K562 (cell line): ENCODE measurements around the gene TRIM27. TPM values are rescaled to one million over a fixed set of nuclear protein-coding genes. Genes with fewer than 3 reads are reported as not detected.

ENCODE experiments used
- ATAC-seq: fragments of 200-7000 bp; cut with Tn5 transposase; 3 replicates; pipeline ENCODE4 v1.9.1; 2020; ENCODE audit warnings: moderate library complexity
- BruUV-seq: library from RNA; stranded (reverse); fragments of 400-500 nt; replicated peaks from 2 replicates; lab custom pipeline; 2021; lab: Mats Ljungman, UMichigan
- CTCF ChIA-PET: fragments of 300-600 bp; formaldehyde crosslinking; extraction: SDS; loops from one replicate; lab custom pipeline; 2021; ENCODE audit warnings: low intra/inter-chr PET ratio; lab: Yijun Ruan, JAX
- POLR2A ChIA-PET: fragments of 300-600, 350-650 bp; sonication (Branson Sonifier 250); formaldehyde crosslinking; extraction: SDS; loops from one replicate; lab custom pipeline; 2021; ENCODE audit warnings: antibody characterized with exemption, inconsistent platforms; lab: Yijun Ruan, JAX
- DNase-seq, 4 experiments: peaks; one replicate each; pipeline versions ENCODE4 v3.0.0 to v3.0.0-alpha.2; 2011 to 2018; ENCODE audit warnings: low spot score in 3 of 4, mixed read lengths in 3 of 4; ENCODE audit errors: extremely low read depth in 1 of 4
- FAIRE-seq: peaks from 2 replicates; lab custom pipeline; 2011; peaks lifted over from hg19 to GRCh38; lab: Jason Lieb, UNC
- H2AFZ ChIP-seq: 2 replicates; pipeline ENCODE4 v1.6.0; 2011; ENCODE audit warnings: low read depth, low read length, control low read depth, inconsistent platforms
- H3K27ac ChIP-seq: fragments of 200-600 bp; 3 replicates; pipeline ENCODE4 v1.8.0; 2011; ENCODE audit warnings: low read depth, mild to moderate bottlenecking, control low read depth, inconsistent platforms, low read length, moderate library complexity, mixed read lengths; ENCODE audit errors: extremely low read depth
- H3K27me3 ChIP-seq, 2 experiments: fragments of 300-600 bp in 1 of 2; 2 replicates in 1 of 2; 3 replicates in 1 of 2; pipeline versions ENCODE4 v1.6.0 to v1.8.0; 2011; ENCODE audit warnings: inconsistent platforms in 2 of 2, low read length in 2 of 2, mild to moderate bottlenecking in 1 of 2, mixed read lengths in 1 of 2, moderate library complexity in 1 of 2; ENCODE audit not compliant: control insufficient read depth in 2 of 2, insufficient read depth in 2 of 2
- H3K36me3 ChIP-seq: fragments of 300-600 bp; 3 replicates; pipeline ENCODE4 v1.8.0; 2011; ENCODE audit warnings: mild to moderate bottlenecking, low read length, inconsistent platforms; ENCODE audit not compliant: control insufficient read depth, insufficient read depth
- H3K4me1 ChIP-seq, 2 experiments: fragments of 200-600 bp in 1 of 2; replicated peaks in 1 of 2; 2 replicates in 1 of 2; 3 replicates in 1 of 2; pipeline versions ENCODE4 v1.5.1 to v1.8.0; 2011; ENCODE audit warnings: inconsistent platforms in 2 of 2, low read length in 2 of 2, mild to moderate bottlenecking in 1 of 2, mixed read lengths in 1 of 2, moderate library complexity in 1 of 2; ENCODE audit not compliant: control insufficient read depth in 2 of 2, insufficient read depth in 2 of 2
- H3K4me2 ChIP-seq: 2 replicates; pipeline ENCODE4 v1.6.1; 2011; ENCODE audit warnings: low read length, control low read depth, inconsistent platforms, mixed read lengths; ENCODE audit not compliant: insufficient read depth
- H3K4me3 ChIP-seq: fragments of 200-600 bp; sonication (generic), shearing (Covaris generic); 2 replicates; pipeline ENCODE4 v1.5.1; 2016; ENCODE audit warnings: control low read depth, inconsistent platforms
- H3K79me2 ChIP-seq: fragments of 200-600 bp; 3 replicates; pipeline ENCODE4 v1.8.0; 2011; ENCODE audit warnings: low read length, inconsistent platforms; ENCODE audit not compliant: control insufficient read depth, insufficient read depth
- H3K9ac ChIP-seq, 2 experiments: 2 replicates each; pipeline versions ENCODE4 v1.6.0 to v1.6.1; 2011; ENCODE audit warnings: low read depth in 2 of 2, low read length in 2 of 2, control low read depth in 1 of 2, inconsistent platforms in 1 of 2, mild to moderate bottlenecking in 1 of 2, mixed read lengths in 1 of 2; ENCODE audit not compliant: insufficient read depth in 1 of 2
- H3K9me1 ChIP-seq: one replicate; pipeline ENCODE4 v1.6.0; 2011; ENCODE audit warnings: inconsistent platforms, mild to moderate bottlenecking, low read length, moderate library complexity; ENCODE audit not compliant: control insufficient read depth, insufficient read depth
- H3K9me3 ChIP-seq: replicated peaks from 2 replicates; pipeline ENCODE4 v1.5.1; 2011; ENCODE audit warnings: low read depth, low read length, inconsistent platforms; ENCODE audit not compliant: control insufficient read depth, insufficient read depth
- H4K20me1 ChIP-seq: replicated peaks from 2 replicates; pipeline ENCODE4 v1.6.1; 2011; ENCODE audit warnings: low read length, inconsistent platforms, mixed read lengths; ENCODE audit not compliant: control insufficient read depth, insufficient read depth
- FOXJ2 ChIP-seq: fragments of 200-800 bp; sonication (Bioruptor generic); IDR thresholded peaks from 2 replicates; pipeline ENCODE4 v1.6.1; 2016; ENCODE audit warnings: missing genetic modification characterization, missing compliant biosample characterization
- GATAD2A ChIP-seq: fragments of 450-650 bp; IDR thresholded peaks from 2 replicates; pipeline ENCODE4 v1.6.1; 2017
- HDGF ChIP-seq: fragments of 450-650 bp; IDR thresholded peaks from 2 replicates; pipeline ENCODE4 v1.6.1; 2016
- MNT ChIP-seq, 2 experiments: fragments of 450-650 bp; conservative IDR thresholded peaks; 2 replicates each; pipeline ENCODE4 v1.6.1; 2017; ENCODE audit warnings: mild to moderate bottlenecking in 2 of 2, moderate library complexity in 2 of 2
- MYC ChIP-seq, 2 experiments: fragments of 250-450 bp in 1 of 2; sonication (Bioruptor Pico) in 1 of 2; IDR thresholded peaks; 2 replicates each; pipeline versions ENCODE4 v1.5.1 to v1.6.1; 2012 to 2021; ENCODE audit warnings: low read depth in 2 of 2, borderline replicate concordance in 1 of 2, improper control_type of control experiment in 1 of 2, low read length in 1 of 2, mild to moderate bottlenecking in 1 of 2, moderate library complexity in 1 of 2
- PATZ1 ChIP-seq: fragments of 250-450 bp; sonication (Bioruptor Pico); IDR thresholded peaks from 2 replicates; pipeline ENCODE4 v1.5.0; 2020; ENCODE audit warnings: mild to moderate bottlenecking, borderline replicate concordance
- RNF219 ChIP-seq: fragments of 250-450 bp; sonication (Bioruptor Pico); IDR thresholded peaks from 2 replicates; pipeline ENCODE4 v1.5.0; 2022; ENCODE audit warnings: mild to moderate bottlenecking
- TAF9B ChIP-seq: fragments of 450-650 bp; IDR thresholded peaks from 2 replicates; pipeline ENCODE4 v1.6.1; 2018; ENCODE audit warnings: mild to moderate bottlenecking; ENCODE audit not compliant: partially characterized antibody
- TFAP4 ChIP-seq: sonication (generic); formaldehyde crosslinking; IDR thresholded peaks from 2 replicates; pipeline ENCODE4 v1.8.0; 2022; ENCODE audit warnings: missing genetic modification reagents, mild to moderate bottlenecking, moderate library complexity, borderline replicate concordance
- TRIM25 ChIP-seq: fragments of 450-650 bp; IDR thresholded peaks from 2 replicates; pipeline ENCODE4 v1.7.0; 2016; ENCODE audit warnings: borderline replicate concordance
- WGBS: fragments of 100-300 bp; shearing (Covaris generic); methylation state at CpG from one replicate; pipeline ENCODE4 v1.1.6; 2016; ENCODE audit warnings: low coverage, mixed read lengths; ENCODE audit not compliant: insufficient coverage; ENCODE audit errors: missing lambda C conversion rate; 5-methylcytosine and 5-hydroxymethylcytosine counted together
- in situ Hi-C: fragments of 300-500 bp; cut with MboI; formaldehyde crosslinking; loops from 4 replicates; pipeline ENCODE4 v1.15.0; 2018; ENCODE audit warnings: inconsistent platforms, mixed read lengths
- intact Hi-C: fragments of 100-400 bp; cut with micrococcal nuclease; formaldehyde crosslinking; loops from 2 replicates; pipeline ENCODE4 v1.14.2; 2022
- polyA plus RNA-seq, 8 experiments: library from polyadenylated mRNA; depleted of rRNA in 4 of 8; stranded (reverse) in 5 of 8; unstranded in 3 of 8; fragments of >200 nt; fragmentation: Nextera tagmentation in 2 of 8; fragmentation: Illumina TruSeq in 1 of 8; extraction: Ambion mirVana in 2 of 8; extraction: Trizol in 1 of 8; gene quantifications; 2 replicates each; pipeline versions ENCODE4 v1.2.1 to v1.2.3, GENCODE V29; 2011 to 2014; ENCODE audit warnings: inconsistent platforms in 1 of 8, missing spikeins in 1 of 8
- total RNA-seq, 7 experiments: library from RNA; depleted of rRNA in 6 of 7; stranded (reverse); fragments of >200 nt in 6 of 7; fragmentation: Illumina TruSeq in 2 of 7; extraction: Trizol in 2 of 7; gene quantifications; 2 replicates each; pipeline versions ENCODE4 v1.2.1 to v1.2.3, GENCODE V29; 2011 to 2021; ENCODE audit warnings: low replicate concordance in 1 of 7

Gene TRIM27
- total and polyA plus RNA-seq, 9 of the 15 experiments (the other 6 are each of a cell fraction or from before 2014, with no cell fraction given): 37.7 to 235 (median 122) TPM

- peak overlapping the region; percentile 91 for H3K27ac ChIP-seq
- H3K4me2 ChIP-seq: peak overlapping the region; percentile 99
- H3K27me3 ChIP-seq: no peaks in the 10 kb centered on the region
- ATAC-seq: peak; percentile 41
- H3K4me3 ChIP-seq: peak overlapping the region; percentile 64
- H3K36me3 ChIP-seq: no peaks in the 10 kb centered on the region
- H3K79me2 ChIP-seq: no peaks in the 10 kb centered on the region
- POLR2A ChIA-PET: interaction anchor here (0.5 to 9.9 kb wide), 10 partner anchors 12 to 1797 kb away, joined by 3 to 68 read pairs (median 4); partner anchors contain the start of gene TRIM27
- no peaks in the 10 kb centered on the region for H3K9me1 ChIP-seq
- H2AFZ ChIP-seq: peak overlapping the region; percentile 97
- in situ Hi-C loops (no loop called here), intact Hi-C loops (loop anchor here (1.0 to 5.0 kb wide), 10 partner anchors 14 to 692 kb away; partner anchors contain the start of gene GABBR1)
- DNase-seq: peak; percentile 55 to 79 (median 62)
- H3K4me1 ChIP-seq: peaks cover 3 to 17% of the 10 kb centered on the region in 2 experiments; a peak in 3 of 5 replicates
- FAIRE-seq: no peak
- no TSS peak for BruUV-seq
- H3K9me3 ChIP-seq: no peaks in the 10 kb centered on the region
- WGBS: 2% methylated on average over 17 of the region's 17 CpGs
- no peaks in the 10 kb centered on the region for H4K20me1 ChIP-seq
- peak overlapping the region; percentile 92 to 94 for H3K9ac ChIP-seq
- CTCF ChIA-PET: interaction anchor here (0.7 to 4.1 kb wide), 6 partner anchors 41 to 198 kb away, joined by 3 to 20 read pairs (median 8); no protein-coding TSS in a partner anchor
- TF ChIP-seq TFAP4 (CRISPR knock-in tag): peak; percentile 60; the same call in 1 of the 2 replicates
- 0 out of 2 replicates have a peak, but pooled peaks have one; percentile 66 for TF ChIP-seq HDGF
- no peak for TF ChIP-seq MYC (IDR thresholded peaks at IDR 0.05; ENCODE audit: low read depth, low read length)
- TF ChIP-seq MYC (CRISPR knock-in tag; IDR thresholded peaks at IDR 0.05; ENCODE audit: borderline replicate concordance, low read depth): no peak
- TF ChIP-seq TAF9B: peak; percentile 7
- TF ChIP-seq RNF219 (CRISPR knock-in tag): no peak
- TF ChIP-seq TRIM25: no peak; the same call in 1 of the 2 replicates
- 0 out of 4 replicates have a peak, but pooled peaks of 1 of the 2 experiments have one; percentile 12 for TF ChIP-seq MNT (conservative IDR thresholded peaks at IDR 0.05)
- peak; percentile 48; the same call in 1 of the 2 replicates for TF ChIP-seq FOXJ2
- peak; percentile 68; the same call in 1 of the 2 replicates for TF ChIP-seq GATAD2A
- TF ChIP-seq PATZ1: 0 out of 2 replicates have a peak, but pooled peaks have one; percentile 44
Observed at GRCh38 chr6:28940294-28940857, 16.6 kb upstream of the TRIM27 start.
